GM19193 (cell line): ENCODE results near the gene STIM1.

Source experiments
- POLR2A ChIP-seq: IDR thresholded peaks from 4 replicates; pipeline ENCODE4 v1.6.1; 2011; ENCODE audit not compliant: insufficient read depth, insufficient read length; ENCODE audit errors: extremely low read depth

The STIM1 gene

GRCh38 chr11:3956748-3957147 lies 101.3 kb downstream of the STIM1 start:
- no peak for TF ChIP-seq POLR2A

GRCh38 chr11:3957437-3957836 lies 102.0 kb downstream of the STIM1 start:
- TF ChIP-seq POLR2A = no peak

- no peak for TF ChIP-seq POLR2A
These were observed 102.8 kb downstream of the STIM1 start for GRCh38 chr11:3958281-3958680.

GRCh38 chr11:3959015-3959902 lies 103.8 kb downstream of the STIM1 start:
- TF ChIP-seq POLR2A = no peak

GRCh38 chr11:3959903-3960265 lies 104.4 kb downstream of the STIM1 start:
- TF ChIP-seq POLR2A = no peak

- no peak for TF ChIP-seq POLR2A
These were observed 107.0 kb downstream of the STIM1 start for GRCh38 chr11:3962406-3962840.

GRCh38 chr11:3964056-3964455 lies 108.6 kb downstream of the STIM1 start:
- no peak for TF ChIP-seq POLR2A

- no peak for TF ChIP-seq POLR2A
These were observed 109.6 kb downstream of the STIM1 start for GRCh38 chr11:3964935-3965604.

GRCh38 chr11:3967695-3968094 lies 112.2 kb downstream of the STIM1 start:
- no peak for TF ChIP-seq POLR2A

- TF ChIP-seq POLR2A = no peak
These were observed 113.7 kb downstream of the STIM1 start for GRCh38 chr11:3969200-3969599.

GRCh38 chr11:3969613-3970012 lies 114.1 kb downstream of the STIM1 start:
- TF ChIP-seq POLR2A = no peak

GRCh38 chr11:3970108-3970507 lies 114.6 kb downstream of the STIM1 start:
- TF ChIP-seq POLR2A = no peak

GRCh38 chr11:3971756-3972404 lies 116.4 kb downstream of the STIM1 start:
- no peak for TF ChIP-seq POLR2A

- TF ChIP-seq POLR2A = no peak
These were observed 117.0 kb downstream of the STIM1 start for GRCh38 chr11:3972431-3972830.

GRCh38 chr11:3977078-3977477 lies 121.6 kb downstream of the STIM1 start:
- no peak for TF ChIP-seq POLR2A

GRCh38 chr11:3981084-3981633 lies 125.7 kb downstream of the STIM1 start:
- TF ChIP-seq POLR2A = no peak

- TF ChIP-seq POLR2A = no peak
These were observed 127.0 kb downstream of the STIM1 start for GRCh38 chr11:3982431-3982830.
